ENCODE measurements around the gene CHRM1. TPM values are rescaled to one million over a fixed set of nuclear protein-coding genes. Genes with fewer than 3 reads are reported as not detected.

Gene CHRM1
- total and polyA plus RNA-seq, 2 donors from 2014 or later = 0.22 to 0.44 TPM

- H3K27ac ChIP-seq (ENCODE audit: low read depth in 2 of 2, low read length in 2 of 2) = no peak overlapping the region
- intact Hi-C loops (cut with DNase I) = no loop called here
- no peak for FAIRE-seq
- H3K9me3 ChIP-seq (ENCODE audit: control insufficient read depth in 2 of 3, insufficient read depth in 1 of 3, low read length in 3 of 3) = no peaks in the 10 kb centered on the region
- no peak for DNase-seq
- TF ChIP-seq CTCF (IDR thresholded peaks at IDR 0.05; ENCODE audit: borderline replicate concordance, extremely low read depth, insufficient read depth) = no peak
- peaks cover 0 to 17% (median 11%) of the 10 kb centered on the region in 3 donors for H3K4me1 ChIP-seq (ENCODE audit: control insufficient read depth in 2 of 3, insufficient read depth in 2 of 3, low read depth in 1 of 3, low read length in 3 of 3)
- no peak overlapping the region for H3K4me3 ChIP-seq (ENCODE audit: low read length in 3 of 3)
- no peak overlapping the region for H3K9ac ChIP-seq (ENCODE audit: low read length in 3 of 3)
- H3K36me3 ChIP-seq (ENCODE audit: control insufficient read depth in 2 of 3, insufficient read depth in 3 of 3, low read length in 3 of 3) = no peaks in the 10 kb centered on the region
- H3K27me3 ChIP-seq (ENCODE audit: control insufficient read depth, insufficient read depth, low read length) = no peaks in the 10 kb centered on the region
These were observed 8.9 kb downstream of the CHRM1 start for GRCh38 chr11:62912268-62912667.

- FAIRE-seq = no peak
- H3K4me1 ChIP-seq (ENCODE audit: control insufficient read depth in 2 of 3, insufficient read depth in 2 of 3, low read depth in 1 of 3, low read length in 3 of 3) = peaks cover 0 to 23% (median 11%) of the 10 kb centered on the region in 3 donors
- intact Hi-C loops (cut with DNase I) = no loop called here
- H3K27ac ChIP-seq (ENCODE audit: low read depth in 2 of 2, low read length in 2 of 2) = no peak overlapping the region
- H3K9ac ChIP-seq (ENCODE audit: low read length in 3 of 3) = no peak overlapping the region
- no peak for DNase-seq
- H3K9me3 ChIP-seq (ENCODE audit: control insufficient read depth in 2 of 3, insufficient read depth in 1 of 3, low read length in 3 of 3) = no peaks in the 10 kb centered on the region
- no peak for TF ChIP-seq CTCF (IDR thresholded peaks at IDR 0.05; ENCODE audit: borderline replicate concordance, extremely low read depth, insufficient read depth)
- H3K36me3 ChIP-seq (ENCODE audit: control insufficient read depth in 2 of 3, insufficient read depth in 3 of 3, low read length in 3 of 3) = no peaks in the 10 kb centered on the region
- no peaks in the 10 kb centered on the region for H3K27me3 ChIP-seq (ENCODE audit: control insufficient read depth, insufficient read depth, low read length)
- no peak overlapping the region for H3K4me3 ChIP-seq (ENCODE audit: low read length in 3 of 3)
These were observed 9.7 kb downstream of the CHRM1 start for GRCh38 chr11:62911137-62912130.

GRCh38 chr11:62910141-62910882 is 10.9 kb downstream of the CHRM1 start:
- no peak overlapping the region for H3K9ac ChIP-seq (ENCODE audit: low read length in 3 of 3)
- FAIRE-seq = no peak
- no peak overlapping the region for H3K4me3 ChIP-seq (ENCODE audit: low read length in 3 of 3)
- no peaks in the 10 kb centered on the region for H3K36me3 ChIP-seq (ENCODE audit: control insufficient read depth in 2 of 3, insufficient read depth in 3 of 3, low read length in 3 of 3)
- DNase-seq = no peak
- no peak overlapping the region for H3K27ac ChIP-seq (ENCODE audit: low read depth in 2 of 2, low read length in 2 of 2)
- no peaks in the 10 kb centered on the region for H3K9me3 ChIP-seq (ENCODE audit: control insufficient read depth in 2 of 3, insufficient read depth in 1 of 3, low read length in 3 of 3)
- intact Hi-C loops (cut with DNase I) = no loop called here
- H3K27me3 ChIP-seq (ENCODE audit: control insufficient read depth, insufficient read depth, low read length) = no peaks in the 10 kb centered on the region
- TF ChIP-seq CTCF (IDR thresholded peaks at IDR 0.05; ENCODE audit: borderline replicate concordance, extremely low read depth, insufficient read depth) = no peak
- peaks cover 0 to 23% (median 11%) of the 10 kb centered on the region in 3 donors for H3K4me1 ChIP-seq (ENCODE audit: control insufficient read depth in 2 of 3, insufficient read depth in 2 of 3, low read depth in 1 of 3, low read length in 3 of 3)

Data from kidney (tissue), 14 donors.